A549 (cell line): ENCODE measurements around the gene TUBGCP2.

ENCODE experiments used
- CBX2 ChIP-seq: fragments of 200-600 bp; sonication (generic); IDR thresholded peaks from 2 replicates; pipeline ENCODE4 v1.6.1; 2016; ENCODE audit warnings: low read depth, mild to moderate bottlenecking, borderline replicate concordance
- CTCF ChIP-seq: fragments of >200 bp; sonication (Bioruptor Twin); formaldehyde crosslinking; IDR thresholded peaks from 3 replicates; pipeline ENCODE4 v1.5.1; 2016
- JUN ChIP-seq, 2 experiments: fragments of >200 bp; sonication (Bioruptor Twin); formaldehyde crosslinking; IDR thresholded peaks; 2 replicates in 1 of 2; 3 replicates in 1 of 2; pipeline ENCODE4 v1.6.1; 2016 to 2017
- JUNB ChIP-seq: fragments of >200 bp; sonication (Bioruptor Twin); formaldehyde crosslinking; IDR thresholded peaks from 2 replicates; pipeline ENCODE4 v1.6.1; 2016
- PBX3 ChIP-seq: IDR thresholded peaks from 2 replicates; pipeline ENCODE4 v1.6.1; 2012
- REST ChIP-seq: fragments of 200-600 bp; sonication (generic); IDR thresholded peaks from 2 replicates; pipeline ENCODE4 v1.6.1; 2016; ENCODE audit warnings: antibody characterized with exemption, mild to moderate bottlenecking, moderate library complexity

GRCh38 chr10:133314911-133315310 is 6.2 kb upstream of the TUBGCP2 start:
- TF ChIP-seq JUNB (no peak), PBX3 (no peak), CBX2 (no peak), REST (no peak), JUN (IDR thresholded peaks at IDR 0.05) (no peak), CTCF (no peak)
